Superior temporal gyrus (tissue), 1 donor: Measurements from ENCODE around the gene SNAP47.

Experiments
- DNase-seq: peaks from one replicate; pipeline ENCODE4 v3.0.0-alpha.2; 2016; ENCODE audit errors: extremely low spot score

SNAP47 gene

DNA sequence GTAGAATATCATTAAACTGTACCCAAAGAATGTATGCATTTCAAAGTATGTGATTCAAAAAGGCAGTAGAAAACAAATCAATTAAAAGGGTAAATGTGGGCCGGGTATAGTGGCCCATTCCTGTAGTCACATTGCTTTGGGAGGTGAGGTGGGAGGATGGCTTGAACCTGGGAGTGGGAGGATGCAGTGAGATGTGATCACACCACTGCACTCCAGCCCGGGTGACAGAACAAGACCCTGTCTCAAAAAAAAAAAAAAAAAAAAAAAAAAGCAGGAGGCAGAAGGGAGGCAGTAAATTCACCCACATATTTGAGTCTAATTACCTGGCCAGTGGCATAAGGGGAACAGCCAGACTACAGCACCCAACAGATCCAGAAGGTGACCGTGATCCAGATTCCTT lies 62.4 kb downstream of the SNAP47 start:
- DNase-seq = no peak

DNA sequence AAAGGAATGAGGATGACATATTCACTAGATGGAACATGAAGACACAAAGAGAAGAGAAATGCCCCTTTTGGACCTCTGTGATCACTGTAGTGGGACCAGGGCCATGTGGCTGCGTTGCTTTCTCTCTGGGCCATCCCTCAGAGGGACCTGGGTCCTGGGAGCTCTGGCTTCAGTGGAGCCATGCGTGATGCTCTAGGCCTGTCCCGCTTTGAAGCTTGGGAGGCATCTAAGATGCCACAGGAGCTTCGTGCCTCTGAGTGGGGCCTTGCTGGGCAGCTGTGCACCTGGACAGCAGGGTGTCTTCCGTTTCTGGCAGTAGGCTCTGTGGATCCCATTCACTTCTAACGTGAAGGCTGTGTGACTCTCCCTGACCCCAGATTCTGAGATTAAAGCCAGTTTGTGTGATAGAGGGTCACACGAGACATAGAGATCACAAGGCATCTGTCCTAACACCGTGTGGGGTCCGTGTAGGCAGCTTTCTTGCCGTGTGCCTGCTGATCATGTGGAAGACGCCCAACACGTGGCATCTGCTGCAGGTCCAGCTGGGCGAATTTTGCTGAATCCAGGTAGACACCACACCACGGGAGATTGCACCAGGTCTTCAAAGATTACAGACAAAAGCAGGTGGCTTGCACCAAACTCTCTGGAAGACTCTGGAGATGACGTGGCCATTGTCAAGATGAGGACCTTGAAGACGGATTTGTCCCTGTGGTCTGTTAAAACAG lies 63.0 kb downstream of the SNAP47 start:
- DNase-seq = no peak

DNA sequence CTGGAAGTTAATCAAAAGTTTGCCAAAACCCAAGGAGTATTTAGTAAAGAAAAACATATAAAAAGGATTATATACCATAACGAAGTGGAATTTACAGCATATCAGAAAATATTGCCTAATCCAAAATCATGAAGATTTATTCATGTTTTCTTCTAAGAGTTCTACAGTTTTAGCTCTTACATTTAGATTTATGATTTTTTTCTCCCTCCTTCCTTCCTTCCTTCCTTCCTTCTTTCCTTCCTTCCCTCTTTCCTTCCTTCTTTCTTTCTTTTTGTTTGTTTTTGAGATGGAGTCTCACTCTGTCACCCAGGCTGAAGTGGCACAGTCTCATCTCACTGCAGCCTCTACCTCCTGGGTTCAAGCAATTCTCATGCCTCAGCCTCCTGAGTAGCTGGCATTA lies 64.5 kb downstream of the SNAP47 start:
- DNase-seq = no peak

- DNase-seq = no peak
Observed at GRCh38 chr1:227803933-227804332, 68.7 kb downstream of the SNAP47 start.

- DNase-seq = no peak
Observed at GRCh38 chr1:227805606-227806197, 70.5 kb downstream of the SNAP47 start.

GRCh38 chr1:227808566-227808965 lies 73.3 kb downstream of the SNAP47 start:
- no peak for DNase-seq

DNA sequence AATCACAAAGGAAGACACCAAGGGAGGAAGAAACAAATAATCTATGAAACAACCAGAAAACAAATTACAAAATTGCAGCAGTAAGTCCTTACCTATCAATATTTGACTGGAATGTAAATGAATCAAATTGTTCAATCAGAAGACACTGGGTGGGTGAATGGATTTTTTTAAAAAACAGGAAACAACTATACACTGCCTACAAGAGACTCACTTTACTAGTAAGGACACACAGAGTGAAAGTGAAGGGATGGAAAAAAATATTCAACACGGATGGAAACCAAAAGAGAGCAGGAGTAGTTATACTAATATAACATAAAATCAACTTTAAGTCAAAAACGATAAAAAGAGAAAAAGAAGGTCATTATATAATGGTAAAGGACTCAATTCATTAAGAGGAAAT lies 73.8 kb downstream of the SNAP47 start:
- DNase-seq = no peak

DNA sequence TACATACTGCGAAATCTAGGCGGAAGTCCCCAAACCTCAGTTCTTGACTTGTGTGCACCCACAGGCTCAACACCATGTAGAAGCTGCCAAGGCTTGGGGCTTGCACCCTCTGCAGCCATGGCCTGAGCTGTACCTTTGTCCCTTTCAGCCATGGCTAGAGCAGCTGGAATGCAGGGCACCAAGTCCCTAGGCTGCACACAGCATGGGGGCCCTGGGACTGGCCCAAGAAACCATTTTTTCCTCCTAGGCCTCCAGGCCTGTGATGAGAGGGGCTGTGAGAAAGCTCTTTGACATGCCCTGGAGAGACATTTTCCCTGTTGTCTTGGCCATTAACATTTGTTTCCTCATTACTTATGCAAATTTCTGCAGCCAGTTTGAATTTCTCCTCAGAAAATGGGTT lies 78.7 kb downstream of the SNAP47 start:
- DNase-seq = no peak

GRCh38 chr1:227815468-227816409 lies 80.5 kb downstream of the SNAP47 start, which contains the start of gene PRSS38:
TSS of gene PRSS38 (plus strand) at chr1:227815675. CDS start at chr1:227815717, 42 bp downstream.
- no peak for DNase-seq

GRCh38 chr1:227816750-227817446 lies 81.7 kb downstream of the SNAP47 start:
- no peak for DNase-seq

GRCh38 chr1:227823537-227823936 lies 88.3 kb downstream of the SNAP47 start:
- no peak for DNase-seq

DNA sequence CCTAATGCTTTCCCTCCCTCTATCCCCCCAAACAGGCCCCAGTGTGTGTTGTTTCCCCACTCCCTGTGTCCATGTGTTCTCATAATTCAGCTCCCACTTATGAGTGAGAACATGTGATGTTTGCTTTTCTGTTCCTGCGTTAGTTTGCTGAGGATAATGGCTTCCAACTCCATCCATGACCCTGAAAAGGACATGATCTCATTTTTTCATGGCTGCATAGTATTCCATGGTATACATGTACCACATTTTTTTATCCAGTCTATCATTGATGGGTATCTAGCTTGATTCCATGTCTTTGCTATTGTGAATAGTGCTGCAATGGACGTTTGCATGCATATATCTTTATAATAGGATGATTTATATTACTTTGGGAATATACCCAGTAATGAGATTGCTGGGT lies 89.0 kb downstream of the SNAP47 start:
- no peak for DNase-seq

DNA sequence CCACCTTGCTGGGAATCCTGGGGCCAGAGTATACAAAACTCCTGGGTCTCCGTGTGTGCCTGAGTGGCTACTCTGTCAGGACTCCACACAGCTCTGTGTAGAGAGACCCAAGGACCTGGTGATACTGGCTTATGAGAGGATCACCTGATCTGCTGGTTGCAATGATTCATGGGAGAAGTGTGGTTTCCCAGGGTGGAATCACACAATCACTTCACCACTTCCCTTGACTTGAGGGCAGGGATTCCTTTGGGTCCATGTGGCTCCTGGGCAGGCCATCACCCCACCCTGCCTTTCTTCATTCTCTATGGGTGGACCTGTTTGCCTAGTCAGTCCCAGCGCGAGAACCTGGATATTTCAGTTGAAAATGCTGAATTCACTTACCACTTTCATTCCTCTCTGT lies 93.6 kb downstream of the SNAP47 start:
- DNase-seq = no peak
